ENCODE data around the gene PDLIM4. TPM values are rescaled to one million over a fixed set of nuclear protein-coding genes. Genes with fewer than 3 reads are reported as not detected.

Gene PDLIM4
- total and polyA plus RNA-seq, 2 experiments from 2014 or later, result 25.2 to 31.8 TPM

- no peaks in the 10 kb centered on the region for H3K4me1 ChIP-seq (ENCODE audit: insufficient read depth)
- Mint-ChIP-seq H3K4me1 (peaks cover 7% of the 10 kb centered on the region; the same call in 2 of the 3 replicates), H3K27me3 (ENCODE audit: insufficient read depth, low read depth, poor library complexity) (peaks cover 9% of the 10 kb centered on the region), H3K4me3 (no peak overlapping the region), H3K9me3 (no peaks in the 10 kb centered on the region), H3K27ac (no peak overlapping the region), H3K36me3 (ENCODE audit: low read depth) (no peaks in the 10 kb centered on the region)
- H4K20me1 ChIP-seq (replicated peaks; ENCODE audit: insufficient read depth), result no peaks in the 10 kb centered on the region
- no peak overlapping the region for H3K4me3 ChIP-seq
- TF ChIP-seq NANOG (IDR thresholded peaks at IDR 0.05; ENCODE audit: borderline replicate concordance) (no peak), EZH2phosphoT487 (IDR thresholded peaks at IDR 0.05; ENCODE audit: unreplicated experiment) (no peak), JUNB (IDR thresholded peaks at IDR 0.05; ENCODE audit: unreplicated experiment) (no peak), CREB1 (CRISPR knock-in tag; IDR thresholded peaks at IDR 0.05; ENCODE audit: low read depth) (no peak), ZNF114 (CRISPR knock-in tag; IDR thresholded peaks at IDR 0.05) (no peak), ZNF462 (CRISPR knock-in tag; IDR thresholded peaks at IDR 0.05) (no peak), ETS1 (IDR thresholded peaks at IDR 0.05) (no peak), POLR2AphosphoS5 (IDR thresholded peaks at IDR 0.05; ENCODE audit: low read depth) (no peak), EZH2 (IDR thresholded peaks at IDR 0.05; ENCODE audit: low read depth, unreplicated experiment) (no peak), CTCF (conservative IDR thresholded peaks at IDR 0.05; ENCODE audit: low read depth in 2 of 2) (no peak)
- no peaks in the 10 kb centered on the region for H3K79me2 ChIP-seq (replicated peaks; ENCODE audit: insufficient read depth)
- no peaks in the 10 kb centered on the region; the same call in 1 of the 2 replicates for H3K9me2 ChIP-seq (ENCODE audit: insufficient read depth)
- DNase-seq (ENCODE audit: low spot score) (no peak), ATAC-seq (no peak)
- H3K36me3 ChIP-seq (ENCODE audit: insufficient read depth), result no peaks in the 10 kb centered on the region
- no peaks in the 10 kb centered on the region for H3F3A ChIP-seq (replicated peaks; ENCODE audit: low read depth)
- no peak overlapping the region for H3K4me2 ChIP-seq
- H3K27ac ChIP-seq (ENCODE audit: low read depth), result no peak overlapping the region
- H2AFZ ChIP-seq, result no peak overlapping the region
- peaks cover 8% of the 10 kb centered on the region for H3K27me3 ChIP-seq (ENCODE audit: insufficient read depth)
Measured at GRCh38 chr5:132300577-132301343, 43.3 kb downstream of the PDLIM4 start.

Measured in GM23338 (cell line).